ENCODE data around the gene WNK3. TPM values are rescaled to one million over a fixed set of nuclear protein-coding genes. Genes with fewer than 3 reads are reported as not detected.

The WNK3 gene
- total and polyA plus RNA-seq, 2 experiments from 2014 or later = 9.8 to 12.5 TPM

DNA sequence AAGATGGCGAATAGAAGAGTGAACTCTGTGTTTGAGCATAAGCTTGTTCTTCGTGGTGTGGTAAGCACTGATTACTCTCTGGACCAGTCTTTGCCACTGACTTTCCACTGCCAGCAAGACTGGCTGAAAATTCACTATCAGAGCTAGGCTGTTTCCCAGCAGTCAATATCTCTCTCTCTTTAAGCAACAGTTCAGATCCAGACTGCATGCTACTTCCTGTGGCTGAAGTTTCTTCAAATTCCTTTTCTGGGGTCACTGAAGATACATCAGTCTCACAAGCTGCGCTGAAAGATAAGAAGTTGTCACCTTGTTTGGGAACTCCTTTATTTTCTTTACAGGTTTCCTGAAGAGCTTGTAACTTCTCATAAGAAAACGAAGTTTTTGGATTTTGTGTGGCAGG, 120.8 kb downstream of the WNK3 start:
- H4K20me1 ChIP-seq (ENCODE audit: insufficient read depth, poor library complexity, severe bottlenecking) = no peaks in the 10 kb centered on the region
- no peak overlapping the region for H2AFZ ChIP-seq
- H3K27ac ChIP-seq = no peak overlapping the region
- no peaks in the 10 kb centered on the region for H3K27me3 ChIP-seq
- WGBS (ENCODE audit: low lambda C conversion rate, missing lambda C conversion rate) = 69% methylated on average over 4 of the region's 4 CpGs
- H3K4me1 ChIP-seq (ENCODE audit: insufficient read depth) = no peaks in the 10 kb centered on the region
- H3K4me3 ChIP-seq = no peak overlapping the region
- no peak overlapping the region for H3K4me2 ChIP-seq
- H3K9me2 ChIP-seq (replicated peaks; ENCODE audit: insufficient read depth) = no peaks in the 10 kb centered on the region
- H3K36me3 ChIP-seq (replicated peaks; ENCODE audit: insufficient read depth, low read depth) = no peaks in the 10 kb centered on the region
- peaks cover 5% of the 10 kb centered on the region for H3K9me3 ChIP-seq (ENCODE audit: low read depth)
- DNase-seq (ENCODE audit: low spot score) = no peak
- TF ChIP-seq EZH2phosphoT487 (IDR thresholded peaks at IDR 0.05; ENCODE audit: low read depth, severe bottlenecking, unreplicated experiment) = no peak
- TF ChIP-seq CTCF (IDR thresholded peaks at IDR 0.05; ENCODE audit: poor library complexity) = no peak
- TF ChIP-seq EZH2 (IDR thresholded peaks at IDR 0.05; ENCODE audit: borderline replicate concordance) = no peak
- no peaks in the 10 kb centered on the region for H3K79me2 ChIP-seq

DNA sequence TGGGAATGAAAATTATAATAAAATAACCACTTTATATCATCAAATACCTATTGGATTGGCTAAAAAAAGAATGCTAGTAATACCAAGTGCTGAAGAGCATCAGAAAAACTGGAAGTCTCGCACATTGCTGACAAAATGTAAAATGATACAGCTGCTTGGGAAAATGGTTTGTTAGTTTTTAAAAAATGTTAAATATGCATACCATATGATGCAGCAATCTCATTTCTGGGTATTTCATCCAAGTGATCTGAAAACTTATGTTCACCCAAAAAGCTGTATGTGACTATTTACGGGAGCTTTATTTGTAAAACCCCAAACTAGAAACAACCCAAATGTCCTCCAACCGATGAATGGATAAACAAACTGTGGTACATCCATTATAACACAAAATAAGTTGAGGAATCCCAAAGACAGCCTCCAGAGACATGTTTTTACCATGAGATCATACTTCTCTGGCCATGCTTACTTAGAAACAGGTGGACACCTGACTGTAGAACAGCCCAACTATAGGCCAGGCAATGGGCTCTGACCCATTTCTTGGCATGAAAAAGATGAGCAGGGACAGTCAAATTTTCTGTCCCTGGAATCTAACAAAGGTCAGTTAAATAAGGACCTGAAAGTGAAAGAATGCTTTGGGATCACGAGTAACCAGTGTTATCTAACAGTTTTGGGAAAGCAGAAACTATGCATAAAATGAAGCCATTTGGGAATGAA, 127.3 kb downstream of the WNK3 start:
- TF ChIP-seq EZH2phosphoT487 (IDR thresholded peaks at IDR 0.05; ENCODE audit: low read depth, severe bottlenecking, unreplicated experiment) (no peak), CTCF (IDR thresholded peaks at IDR 0.05; ENCODE audit: poor library complexity) (no peak), EZH2 (IDR thresholded peaks at IDR 0.05; ENCODE audit: borderline replicate concordance) (no peak)
- Histone ChIP-seq H3K27me3 (no peaks in the 10 kb centered on the region), H3K4me2 (no peak overlapping the region), H3K4me3 (no peak overlapping the region), H3K4me1 (ENCODE audit: insufficient read depth) (no peaks in the 10 kb centered on the region), H4K20me1 (ENCODE audit: insufficient read depth, poor library complexity, severe bottlenecking) (no peaks in the 10 kb centered on the region), H3K79me2 (no peaks in the 10 kb centered on the region), H3K9me3 (ENCODE audit: low read depth) (no peaks in the 10 kb centered on the region), H2AFZ (no peak overlapping the region), H3K9me2 (replicated peaks; ENCODE audit: insufficient read depth) (no peaks in the 10 kb centered on the region), H3K27ac (no peak overlapping the region), H3K36me3 (replicated peaks; ENCODE audit: insufficient read depth, low read depth) (no peaks in the 10 kb centered on the region)
- WGBS (ENCODE audit: low lambda C conversion rate, missing lambda C conversion rate) = 67% methylated on average over 4 of the region's 4 CpGs
- no peak for DNase-seq (ENCODE audit: low spot score)

DNA sequence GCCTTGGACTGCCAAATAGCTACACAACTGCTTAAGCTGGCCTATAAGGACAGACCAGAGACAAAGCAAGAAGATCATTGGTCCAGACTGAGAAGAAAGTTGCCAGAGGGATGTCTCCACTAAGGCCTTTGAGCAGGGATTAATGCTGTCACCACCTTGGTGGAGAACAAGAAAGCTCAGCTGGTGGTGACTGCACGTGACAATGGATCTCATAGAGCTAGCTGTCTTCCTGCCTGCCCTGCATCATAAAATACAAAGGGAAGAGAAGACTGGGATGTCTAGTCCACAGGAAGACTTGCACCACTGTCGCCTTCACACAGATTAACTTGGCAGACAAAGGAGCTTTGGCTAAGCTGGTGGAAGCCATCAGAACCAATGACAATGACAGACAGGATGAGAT, 134.3 kb downstream of the WNK3 start:
- no peak overlapping the region for H3K4me2 ChIP-seq
- no peaks in the 10 kb centered on the region for H3K79me2 ChIP-seq
- no peak overlapping the region for H3K4me3 ChIP-seq
- TF ChIP-seq EZH2phosphoT487 (IDR thresholded peaks at IDR 0.05; ENCODE audit: low read depth, severe bottlenecking, unreplicated experiment) (no peak), EZH2 (IDR thresholded peaks at IDR 0.05; ENCODE audit: borderline replicate concordance) (no peak), CTCF (IDR thresholded peaks at IDR 0.05; ENCODE audit: poor library complexity) (no peak)
- no peaks in the 10 kb centered on the region for H3K27me3 ChIP-seq
- H3K9me3 ChIP-seq (ENCODE audit: low read depth) = no peaks in the 10 kb centered on the region
- DNase-seq (ENCODE audit: low spot score) = no peak
- no peaks in the 10 kb centered on the region for H3K36me3 ChIP-seq (replicated peaks; ENCODE audit: insufficient read depth, low read depth)
- no peaks in the 10 kb centered on the region for H3K9me2 ChIP-seq (replicated peaks; ENCODE audit: insufficient read depth)
- H2AFZ ChIP-seq = no peak overlapping the region
- H3K27ac ChIP-seq = no peak overlapping the region
- H3K4me1 ChIP-seq (ENCODE audit: insufficient read depth) = no peaks in the 10 kb centered on the region
- no peaks in the 10 kb centered on the region for H4K20me1 ChIP-seq (ENCODE audit: insufficient read depth, poor library complexity, severe bottlenecking)
- 75% methylated on average over 2 of the region's 2 CpGs for WGBS (ENCODE audit: low lambda C conversion rate, missing lambda C conversion rate)

All from hepatocyte (in vitro differentiated cells).